ENCODE data around the gene CENPP.
"Not testable (repeated sequence)": the region's sequence is repeated elsewhere in the genome, so short reads cannot be mapped to it uniquely, and the experiment has no call there.

Gene CENPP

GRCh38 chr9:92611621-92612285 is 286.0 kb downstream of the CENPP start:
- in situ Hi-C loops (cut with MboI; ENCODE audit: low sequenced_read_pairs): no loop called here

DNA sequence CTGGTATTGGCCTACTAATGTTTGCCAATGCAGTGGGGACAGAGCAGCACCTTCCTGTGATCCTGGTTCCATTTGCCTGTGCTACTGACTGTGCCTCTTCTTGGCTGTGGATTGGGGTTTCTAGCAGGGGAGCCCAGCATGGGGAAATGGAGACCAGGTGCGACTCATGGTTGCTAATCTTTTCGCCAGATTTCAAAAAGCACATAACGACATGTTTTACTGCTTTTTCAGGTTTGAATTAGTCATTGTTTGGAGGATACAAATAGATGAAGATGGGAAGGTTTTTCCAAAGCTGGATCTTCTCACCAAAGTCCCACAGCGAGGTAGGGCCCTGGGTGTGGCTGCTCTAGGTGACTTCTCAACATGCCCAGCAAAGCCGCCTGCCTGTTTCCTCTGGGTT is 286.5 kb downstream of the CENPP start:
- in situ Hi-C loops (cut with MboI; ENCODE audit: low sequenced_read_pairs): no loop called here

- in situ Hi-C loops (cut with MboI; ENCODE audit: low sequenced_read_pairs): no loop called here
Measured at GRCh38 chr9:92612816-92613215, 287.1 kb downstream of the CENPP start.

- in situ Hi-C loops (cut with MboI; ENCODE audit: low sequenced_read_pairs): no loop called here
Measured at GRCh38 chr9:92613268-92614122, 287.7 kb downstream of the CENPP start.

DNA sequence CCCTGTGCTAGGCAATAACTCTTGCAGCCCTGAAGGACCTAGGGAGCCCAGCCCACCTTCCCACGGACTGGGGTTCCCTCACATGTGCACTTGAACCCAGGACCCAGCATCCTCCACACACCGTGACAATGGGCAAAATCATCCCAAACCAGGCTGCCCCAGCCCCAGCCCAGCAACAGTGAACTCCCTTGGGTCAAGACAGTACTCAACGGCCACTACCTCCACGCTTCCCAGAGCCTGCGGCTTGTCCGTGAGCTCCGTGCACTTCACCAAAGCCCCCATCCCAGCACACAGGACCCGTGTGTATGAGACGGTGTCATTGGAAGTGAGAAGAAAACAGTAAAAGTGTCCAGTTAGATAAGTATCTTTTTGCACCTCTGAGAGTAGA is 288.4 kb downstream of the CENPP start:
- in situ Hi-C loops (cut with MboI; ENCODE audit: low sequenced_read_pairs): no loop called here

DNA sequence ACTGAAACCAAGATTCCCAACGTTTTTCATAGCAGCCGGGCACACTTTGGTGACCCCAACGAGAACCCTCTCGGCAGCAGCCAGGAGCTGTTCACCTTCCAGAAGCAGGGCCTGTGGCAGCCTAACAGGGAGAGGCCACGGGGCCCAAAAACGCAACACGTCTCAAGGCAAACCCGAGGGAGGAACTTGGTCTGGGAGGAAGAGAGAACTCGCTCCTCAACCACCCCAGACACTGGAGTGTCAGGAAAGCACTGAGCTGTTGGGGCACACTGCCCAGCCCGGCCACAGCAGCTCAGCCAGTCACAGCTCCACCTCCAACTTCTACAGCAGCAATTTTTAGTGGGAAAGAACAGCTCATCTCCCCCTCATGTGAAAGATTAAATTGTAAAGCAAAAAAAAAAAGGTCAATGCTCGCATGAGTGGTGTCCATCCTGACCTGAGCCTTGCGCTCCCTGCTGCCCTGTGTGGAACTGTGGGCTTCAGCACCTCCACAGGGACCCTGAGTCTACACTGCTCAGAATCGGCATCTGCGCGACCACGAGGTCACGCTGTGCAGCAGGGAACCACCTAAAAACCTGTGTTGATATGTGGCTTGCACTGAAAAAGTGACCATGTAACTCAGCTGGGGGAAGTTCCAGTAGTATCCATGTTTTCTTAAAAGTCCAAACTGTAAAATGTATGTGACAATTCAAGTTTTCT is 289.2 kb downstream of the CENPP start:
- in situ Hi-C loops (cut with MboI; ENCODE audit: low sequenced_read_pairs): no loop called here

GRCh38 chr9:92615790-92616189 is 290.0 kb downstream of the CENPP start:
- in situ Hi-C loops (cut with MboI; ENCODE audit: low sequenced_read_pairs): no loop called here

DNA sequence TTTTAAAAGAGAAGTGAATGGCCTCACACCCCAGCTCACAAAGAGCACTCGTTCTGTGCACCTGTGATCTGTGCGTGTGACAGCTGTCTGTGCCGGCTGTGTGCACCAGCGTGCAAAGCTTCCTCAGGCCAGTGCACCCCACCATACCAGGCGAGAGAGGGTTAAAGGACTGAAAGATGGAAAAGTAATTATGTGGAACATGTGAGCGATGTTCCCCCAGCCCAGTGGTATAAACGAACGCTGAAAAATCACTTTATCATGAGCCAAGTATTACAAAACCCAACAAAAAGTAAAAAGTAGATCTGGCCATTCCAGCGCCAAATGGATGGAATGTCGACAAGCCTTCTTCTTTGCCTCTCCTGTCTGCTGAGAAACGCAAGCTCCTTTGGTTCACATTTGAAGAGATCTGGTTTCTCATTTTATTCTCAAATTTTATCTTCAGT is 290.5 kb downstream of the CENPP start:
- in situ Hi-C loops (cut with MboI; ENCODE audit: low sequenced_read_pairs): no loop called here

- in situ Hi-C loops (cut with MboI; ENCODE audit: low sequenced_read_pairs): no loop called here
Measured at GRCh38 chr9:92616655-92617111, 290.9 kb downstream of the CENPP start.

- in situ Hi-C loops (cut with MboI; ENCODE audit: low sequenced_read_pairs): no loop called here
Measured at GRCh38 chr9:92617195-92617813, 291.6 kb downstream of the CENPP start.

- in situ Hi-C loops (cut with MboI; ENCODE audit: low sequenced_read_pairs): no loop called here
Measured at GRCh38 chr9:92617951-92618510, 292.3 kb downstream of the CENPP start.

DNA sequence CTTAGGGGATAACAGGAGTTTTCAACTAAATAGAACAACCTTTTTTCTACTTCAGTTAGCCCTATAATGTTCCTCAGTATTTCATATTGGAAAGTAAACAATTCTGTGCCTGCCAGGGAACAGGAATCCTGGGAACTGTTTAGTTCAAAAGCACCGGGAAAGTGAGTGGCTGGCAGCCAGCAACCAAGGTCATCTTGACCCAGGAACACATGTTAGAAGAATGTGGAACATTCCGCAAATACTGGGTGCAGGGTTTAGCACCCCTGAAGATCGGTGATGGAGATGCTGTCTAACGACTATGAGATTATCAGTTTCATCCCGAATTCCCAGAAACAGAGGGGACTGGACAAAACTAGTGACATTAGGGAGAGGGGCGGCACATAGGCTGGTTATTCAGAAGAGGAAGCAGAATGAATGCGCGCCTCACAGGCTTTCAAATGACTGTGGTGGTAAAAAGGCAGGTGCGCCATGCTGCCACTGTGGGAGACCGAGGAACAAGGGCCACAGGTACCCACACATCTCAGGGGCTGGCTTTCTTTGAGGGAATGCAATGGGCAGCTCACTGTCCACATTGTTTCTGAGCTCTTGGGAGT is 293.0 kb downstream of the CENPP start:
- in situ Hi-C loops (cut with MboI; ENCODE audit: low sequenced_read_pairs): no loop called here

- in situ Hi-C loops (cut with MboI; ENCODE audit: low sequenced_read_pairs): no loop called here
Measured at GRCh38 chr9:92619601-92620300, 294.0 kb downstream of the CENPP start.

DNA sequence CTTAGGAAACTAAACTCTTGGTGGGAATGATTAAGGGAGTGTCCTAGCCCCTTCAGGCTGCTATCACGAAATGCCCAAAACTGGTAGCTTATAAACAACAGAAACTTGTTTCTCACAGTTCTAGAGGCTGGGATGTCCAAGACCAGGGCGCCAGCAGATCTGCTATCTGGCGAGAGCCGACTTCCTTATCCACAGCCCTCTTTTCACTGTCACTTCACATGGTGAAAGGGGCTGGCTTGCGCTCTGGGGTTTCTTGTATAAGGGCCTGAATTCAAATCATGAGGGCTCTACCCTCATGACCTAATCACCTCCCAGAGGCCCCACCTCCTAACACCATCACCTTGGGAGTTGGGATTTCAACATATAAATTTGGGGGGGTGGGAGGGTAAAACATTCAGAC is 295.1 kb downstream of the CENPP start:
- in situ Hi-C loops (cut with MboI; ENCODE audit: low sequenced_read_pairs): no loop called here

DNA sequence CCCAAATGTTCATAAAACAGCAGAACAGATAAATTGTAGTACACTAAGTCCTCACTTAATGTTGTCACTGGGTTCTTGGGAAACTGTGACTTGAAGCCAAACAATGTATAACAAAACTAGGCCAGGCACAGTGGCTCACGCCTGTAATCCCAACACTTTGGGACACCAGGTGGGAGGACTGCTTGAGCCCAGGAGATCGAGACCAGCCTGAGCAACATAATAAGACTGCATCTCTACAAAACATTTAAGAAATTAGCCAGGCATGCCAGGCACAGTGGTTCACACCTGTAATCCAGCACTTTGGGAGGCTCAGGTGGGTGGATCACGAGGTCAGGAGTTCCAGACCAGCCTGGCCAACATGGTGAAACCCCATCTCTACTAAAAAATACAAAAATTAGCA is 298.2 kb downstream of the CENPP start:
- in situ Hi-C loops (cut with MboI; ENCODE audit: low sequenced_read_pairs): not testable (repeated sequence)

DNA sequence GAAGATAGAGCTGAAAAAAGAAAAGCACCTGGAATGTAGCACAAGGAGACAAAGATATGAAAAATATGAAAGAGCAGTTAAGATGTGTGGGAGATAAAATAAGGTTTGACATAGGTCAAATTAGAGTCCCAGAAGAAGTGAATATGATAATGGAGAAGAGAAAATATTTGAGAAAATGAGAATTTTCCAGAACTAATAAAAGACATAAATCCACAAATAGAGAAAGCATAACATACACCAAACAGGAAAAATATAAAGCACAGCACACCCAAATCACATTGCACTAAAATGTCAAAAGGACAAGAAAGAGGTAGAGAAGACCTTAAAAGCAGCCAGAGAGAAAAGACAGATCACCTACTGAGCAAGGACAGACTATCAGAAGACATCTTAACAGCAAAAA is 300.7 kb downstream of the CENPP start:
- in situ Hi-C loops (cut with MboI; ENCODE audit: low sequenced_read_pairs): no loop called here

- in situ Hi-C loops (cut with MboI; ENCODE audit: low sequenced_read_pairs): no loop called here
Measured at GRCh38 chr9:92627651-92628050, 301.9 kb downstream of the CENPP start.

DNA sequence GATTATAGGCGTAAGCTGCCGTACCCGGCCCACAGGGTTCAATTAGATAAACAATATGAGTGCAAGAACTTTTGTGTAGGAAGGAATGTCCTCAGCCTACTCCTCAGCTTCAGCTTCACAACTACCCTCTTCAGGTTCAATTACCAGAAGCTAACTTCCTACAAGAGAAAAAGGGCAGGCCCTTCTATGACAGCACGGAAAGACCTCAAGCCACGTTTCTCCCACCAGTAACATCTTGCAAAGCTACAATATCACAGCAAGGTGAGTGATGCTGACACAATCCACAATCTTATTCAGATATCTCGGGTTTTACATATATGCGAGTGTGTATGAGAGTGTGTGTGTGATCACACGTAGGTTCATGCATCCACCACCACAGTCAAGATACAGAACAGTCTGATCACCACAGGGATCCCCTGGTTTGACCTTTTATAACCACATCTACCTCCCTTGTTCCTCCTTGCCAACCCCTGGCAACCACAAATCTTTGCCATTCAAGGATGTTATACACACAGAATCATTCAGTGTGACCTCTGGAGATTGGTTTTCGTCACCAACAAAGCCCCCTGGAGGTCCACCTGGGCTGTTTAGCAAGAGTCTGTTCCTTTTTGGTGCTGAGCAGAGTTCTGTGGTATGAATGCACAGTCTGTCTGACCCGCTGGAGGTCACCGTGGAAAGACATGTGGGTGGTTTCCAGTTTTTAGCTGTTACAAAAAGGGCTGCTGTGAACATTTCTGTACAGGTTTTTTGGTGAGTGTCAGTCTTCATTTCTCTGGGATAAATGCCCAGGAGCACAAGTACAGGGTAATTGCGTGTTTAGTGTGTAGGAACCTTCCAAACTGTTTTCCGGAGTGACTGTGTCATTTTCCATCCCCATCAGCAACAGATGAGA is 305.9 kb downstream of the CENPP start:
- in situ Hi-C loops (cut with MboI; ENCODE audit: low sequenced_read_pairs): no loop called here

DNA sequence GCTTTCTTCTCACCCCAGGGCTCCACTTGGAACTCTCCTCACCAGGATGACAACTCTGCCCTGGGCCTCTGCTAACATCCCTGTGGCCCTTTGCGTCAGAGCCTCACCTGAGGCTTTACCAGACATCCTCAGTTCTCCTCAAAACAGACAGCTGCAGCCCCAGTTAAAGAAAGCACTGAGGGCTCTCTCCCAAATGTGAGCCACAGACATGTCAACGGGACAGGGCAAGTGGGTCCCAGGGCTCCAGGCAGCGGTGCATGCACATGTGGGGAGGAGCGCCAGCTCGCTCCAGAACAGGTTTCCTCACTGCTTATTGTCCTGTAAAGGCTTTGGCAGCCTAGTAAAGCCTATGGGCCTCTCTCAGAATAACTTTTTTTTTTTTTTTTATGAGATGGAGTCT is 306.9 kb downstream of the CENPP start:
- in situ Hi-C loops (cut with MboI; ENCODE audit: low sequenced_read_pairs): no loop called here

Measured in hTERT RPE-1 (cell line).